Measurements from ENCODE around the gene CCDC43. TPM values are rescaled to one million over a fixed set of nuclear protein-coding genes. Genes with fewer than 3 reads are reported as not detected.
"Not testable (repeated sequence)": the region's sequence is repeated elsewhere in the genome, so short reads cannot be mapped to it uniquely, and the experiment has no call there.

The CCDC43 gene
- total RNA-seq, 1 donor from 2014 or later = 28.2 TPM

- H3K27me3 Mint-ChIP-seq = no peaks in the 10 kb centered on the region
- H3K9me3 Mint-ChIP-seq (ENCODE audit: low read depth) = peaks cover 3% of the 10 kb centered on the region
- DNase-seq (ENCODE audit: low spot score, unreplicated experiment) = no peak
- H3K27ac Mint-ChIP-seq = no peak overlapping the region
- H3K36me3 Mint-ChIP-seq (ENCODE audit: insufficient read depth) = peaks cover 11% of the 10 kb centered on the region
- no peaks in the 10 kb centered on the region for H3K4me1 Mint-ChIP-seq (ENCODE audit: low read depth)
- no peak overlapping the region for H3K4me3 Mint-ChIP-seq (ENCODE audit: low read depth)
- TF ChIP-seq CTCF (IDR thresholded peaks at IDR 0.05; ENCODE audit: unreplicated experiment) = no peak
Observed at GRCh38 chr17:44722254-44722653, 32.7 kb upstream of the CCDC43 start.

GRCh38 chr17:44719444-44719843, 29.9 kb upstream of the CCDC43 start:
- no peak for DNase-seq (ENCODE audit: low spot score, unreplicated experiment)
- TF ChIP-seq CTCF (IDR thresholded peaks at IDR 0.05; ENCODE audit: unreplicated experiment) = no peak
- Mint-ChIP-seq H3K27me3 (no peaks in the 10 kb centered on the region), H3K27ac (no peak overlapping the region), H3K4me1 (ENCODE audit: low read depth) (no peaks in the 10 kb centered on the region), H3K36me3 (ENCODE audit: insufficient read depth) (peaks cover 11% of the 10 kb centered on the region), H3K4me3 (ENCODE audit: low read depth) (no peak overlapping the region), H3K9me3 (ENCODE audit: low read depth) (peaks cover 3% of the 10 kb centered on the region)

- Mint-ChIP-seq H3K27me3 (peaks cover 2% of the 10 kb centered on the region), H3K4me1 (ENCODE audit: low read depth) (peaks cover 4% of the 10 kb centered on the region), H3K27ac (no peak within 1 kb of the TSS), H3K9me3 (ENCODE audit: low read depth) (no peaks in the 10 kb centered on the region), H3K4me3 (ENCODE audit: low read depth) (no peak within 1 kb of the TSS), H3K36me3 (ENCODE audit: insufficient read depth) (no peaks in the 10 kb centered on the region)
- DNase-seq (ENCODE audit: low spot score, unreplicated experiment) = peak; percentile 63
- TF ChIP-seq CTCF (IDR thresholded peaks at IDR 0.05; ENCODE audit: unreplicated experiment) = no peak
Observed at GRCh38 chr17:44708401-44709263, 19.1 kb upstream of the CCDC43 start, which contains the start of gene DBF4B. DBF4B (plus strand) TSS chr17:44708665; CDS start chr17:44708821, 156 bp downstream.

GRCh38 chr17:44707755-44708400, 18.3 kb upstream of the CCDC43 start:
- Mint-ChIP-seq H3K27ac (no peak overlapping the region), H3K9me3 (ENCODE audit: low read depth) (no peaks in the 10 kb centered on the region)

GRCh38 chr17:44700288-44700687, 10.7 kb upstream of the CCDC43 start:
- not testable (repeated sequence) for H3K27me3 Mint-ChIP-seq; H3K27ac Mint-ChIP-seq; DNase-seq (ENCODE audit: low spot score, unreplicated experiment); H3K9me3 Mint-ChIP-seq (ENCODE audit: low read depth); H3K4me1 Mint-ChIP-seq (ENCODE audit: low read depth); H3K36me3 Mint-ChIP-seq (ENCODE audit: insufficient read depth); H3K4me3 Mint-ChIP-seq (ENCODE audit: low read depth)

More at GRCh38 chr17:44707755-44708400, 18.3 kb upstream of the CCDC43 start:
- H3K4me3 Mint-ChIP-seq (ENCODE audit: low read depth) = no peak overlapping the region
- no peaks in the 10 kb centered on the region for H3K36me3 Mint-ChIP-seq (ENCODE audit: insufficient read depth)
- TF ChIP-seq CTCF (IDR thresholded peaks at IDR 0.05; ENCODE audit: unreplicated experiment) = no peak
- DNase-seq (ENCODE audit: low spot score, unreplicated experiment) = no peak
- H3K4me1 Mint-ChIP-seq (ENCODE audit: low read depth) = peaks cover 4% of the 10 kb centered on the region
- H3K27me3 Mint-ChIP-seq = peaks cover 2% of the 10 kb centered on the region

Data from progenitor cell of endocrine pancreas (in vitro differentiated cells).